GM19395 (cell line): ENCODE measurements around the gene ARMC3.
"Not testable (repeated sequence)": the region's sequence is repeated elsewhere in the genome, so short reads cannot be mapped to it uniquely, and the experiment has no call there.

ENCODE experiments used
- ATAC-seq: cut with Tn5 transposase; IDR thresholded peaks from one replicate; pipeline ENCODE4 v1.9.1; 2021; ENCODE audit warnings: mild to moderate bottlenecking, moderate library complexity; ENCODE audit not compliant: unreplicated experiment

Gene ARMC3

DNA sequence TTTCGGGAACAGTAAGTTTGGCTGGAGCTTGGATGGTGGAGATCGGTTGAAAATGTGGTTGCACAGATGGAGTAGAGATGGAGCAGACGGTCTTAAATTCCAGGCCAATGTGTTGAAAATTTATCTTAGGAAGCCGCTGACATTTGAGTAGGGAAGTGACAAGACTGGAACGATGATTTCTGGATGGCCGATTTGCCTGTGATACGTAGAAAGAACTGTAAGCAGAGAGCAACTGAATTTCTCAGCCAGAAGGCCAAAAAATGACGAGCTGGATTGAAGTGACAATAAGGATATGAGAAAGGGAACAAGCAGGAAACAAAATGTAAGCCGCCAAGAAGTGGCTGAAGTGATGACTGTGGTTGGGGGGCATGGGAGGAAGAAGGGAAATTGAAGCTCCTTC is 687 bp upstream of the ARMC3 start:
- ATAC-seq = no peak

DNA sequence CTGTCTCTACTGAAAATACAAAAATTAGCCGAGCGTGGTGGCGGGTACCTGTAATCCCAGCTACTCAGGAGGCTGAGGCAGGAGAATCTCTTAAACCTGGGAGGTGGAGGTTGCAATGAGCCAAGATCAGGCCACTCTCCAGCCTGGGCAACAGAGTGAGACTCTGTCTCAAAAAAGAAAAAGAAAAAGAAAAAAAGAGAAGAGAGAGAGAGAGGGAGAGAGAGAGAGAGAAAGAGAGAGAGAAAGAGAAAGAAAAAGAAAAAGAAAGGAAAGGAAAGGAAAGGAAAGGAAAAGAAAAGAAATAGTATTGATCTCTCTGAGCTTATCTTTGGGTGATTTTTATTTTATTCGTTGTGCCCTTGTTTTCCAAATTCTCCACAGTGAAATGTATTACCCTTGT is 1.2 kb downstream of the ARMC3 start:
- not testable (repeated sequence) for ATAC-seq

DNA sequence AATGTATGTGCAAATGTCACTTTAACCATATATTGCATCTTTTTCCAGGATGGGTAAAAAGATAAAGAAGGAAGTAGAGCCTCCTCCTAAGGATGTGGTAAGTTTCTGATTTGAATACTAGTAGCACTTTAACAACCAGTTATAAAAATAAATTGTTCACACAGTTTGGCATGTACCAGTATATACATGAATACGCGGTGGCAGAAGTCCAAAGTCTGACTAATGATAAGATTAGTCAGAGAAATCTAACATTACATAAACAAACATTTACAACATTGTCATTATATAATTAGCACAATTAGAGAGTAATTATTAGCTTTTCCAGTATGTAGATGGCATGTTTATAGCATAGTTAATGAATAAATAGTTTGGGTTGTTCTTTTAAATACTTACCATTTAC is 4.1 kb downstream of the ARMC3 start:
- peak; percentile 50 for ATAC-seq

DNA sequence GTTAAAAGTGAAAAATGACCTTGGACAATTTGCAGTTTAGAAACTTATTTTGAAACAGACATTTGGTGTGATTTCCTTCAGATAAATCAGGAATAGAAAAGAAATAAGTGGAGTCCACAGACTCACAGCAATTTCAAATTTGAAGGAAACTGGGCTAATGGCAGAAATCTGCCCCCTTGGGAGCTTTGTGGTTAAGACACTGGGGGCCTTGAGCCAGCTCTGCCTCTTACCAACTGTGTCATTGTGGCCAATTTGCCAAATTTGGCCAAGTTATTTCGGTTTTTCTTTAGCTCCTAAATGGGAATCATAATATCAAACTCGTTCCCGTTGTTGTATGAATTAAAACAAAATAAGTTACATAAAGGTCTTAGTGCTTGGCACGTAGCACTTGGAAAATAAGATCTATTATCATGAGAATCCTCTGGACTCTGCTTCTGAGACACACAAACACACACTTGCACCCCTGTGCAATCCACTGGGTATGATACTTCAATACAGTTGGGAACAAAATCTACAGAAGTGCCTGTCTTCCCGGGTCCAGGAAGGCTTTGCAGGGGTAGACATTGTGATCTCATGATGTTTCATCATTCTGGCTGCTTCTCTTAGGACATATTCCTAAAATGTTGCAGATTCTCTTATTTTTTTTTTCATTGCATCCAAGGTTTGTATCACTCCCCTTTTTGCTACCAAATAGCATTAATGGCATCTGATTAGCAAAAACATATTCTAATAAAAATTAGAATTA is 4.9 kb downstream of the ARMC3 start:
- no peak for ATAC-seq

DNA sequence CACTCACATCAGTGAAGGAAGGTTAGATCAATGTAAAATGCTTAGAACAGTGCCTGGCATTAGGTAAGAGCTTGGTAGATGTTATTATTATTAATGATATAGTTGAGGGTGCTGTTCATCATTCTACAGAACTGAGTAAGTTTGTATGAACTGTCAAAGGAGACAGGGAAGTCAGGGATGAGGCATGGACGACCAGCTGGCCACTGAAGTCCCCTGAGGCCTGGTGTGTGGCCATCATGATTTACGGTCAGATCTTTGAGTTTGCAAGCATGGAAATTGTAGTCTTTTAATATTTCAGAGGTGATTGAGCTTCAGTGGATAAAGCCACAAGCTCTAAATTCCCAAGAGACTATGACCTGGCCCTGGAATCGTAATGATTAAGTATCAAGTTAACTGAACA is 6.9 kb downstream of the ARMC3 start:
- no peak for ATAC-seq

DNA sequence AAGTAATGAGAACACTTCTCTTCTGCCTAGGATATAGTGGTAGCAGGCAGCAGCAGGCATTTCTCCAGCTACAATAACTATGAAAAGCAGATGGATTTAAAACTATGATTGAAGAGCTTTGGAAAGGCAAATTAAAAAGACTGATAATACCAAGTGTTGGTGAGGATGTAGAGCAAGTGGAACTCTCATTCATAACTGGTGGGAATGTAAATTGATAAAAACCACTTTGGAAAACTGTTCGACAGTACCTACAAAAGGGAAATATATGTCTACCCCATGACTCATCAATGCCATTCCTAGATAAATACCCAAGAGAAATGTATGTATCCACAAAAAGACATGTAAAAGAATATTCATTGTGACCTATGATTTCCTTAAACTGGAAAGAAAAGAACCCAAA is 14.6 kb downstream of the ARMC3 start:
- no peak for ATAC-seq

DNA sequence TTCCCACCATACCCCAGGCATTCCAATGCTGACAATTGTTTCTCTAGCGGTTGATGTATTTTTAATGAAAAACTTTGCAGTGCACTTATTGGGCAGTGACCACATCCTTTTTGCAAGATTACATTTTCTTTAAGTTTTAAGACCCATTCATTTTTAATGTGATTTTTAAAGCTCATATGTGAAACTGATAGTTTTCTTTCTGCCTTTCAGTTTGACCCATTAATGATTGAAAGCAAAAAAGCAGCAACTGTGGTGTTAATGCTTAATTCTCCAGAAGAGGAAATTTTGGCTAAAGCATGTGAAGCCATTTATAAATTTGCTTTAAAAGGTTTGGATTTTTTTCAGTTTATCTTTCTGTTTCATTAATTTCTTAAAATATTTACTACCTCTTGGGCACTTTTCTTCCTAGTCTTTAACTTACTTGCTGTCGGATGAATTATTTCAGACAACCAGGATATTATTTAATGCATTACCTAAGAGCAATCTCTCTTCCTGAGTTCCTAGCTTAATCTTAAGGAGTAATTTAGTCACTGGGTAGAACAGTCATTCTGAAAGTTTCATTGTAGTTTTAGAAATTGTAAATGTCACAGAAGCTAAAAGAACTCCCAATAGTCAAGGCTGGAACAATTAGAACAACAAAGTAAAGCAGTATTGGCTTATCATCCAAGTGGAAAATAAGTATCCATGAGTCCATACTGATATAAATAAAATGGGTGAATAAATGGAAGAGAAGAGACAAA is 18.3 kb downstream of the ARMC3 start:
- peak; percentile 89 for ATAC-seq

DNA sequence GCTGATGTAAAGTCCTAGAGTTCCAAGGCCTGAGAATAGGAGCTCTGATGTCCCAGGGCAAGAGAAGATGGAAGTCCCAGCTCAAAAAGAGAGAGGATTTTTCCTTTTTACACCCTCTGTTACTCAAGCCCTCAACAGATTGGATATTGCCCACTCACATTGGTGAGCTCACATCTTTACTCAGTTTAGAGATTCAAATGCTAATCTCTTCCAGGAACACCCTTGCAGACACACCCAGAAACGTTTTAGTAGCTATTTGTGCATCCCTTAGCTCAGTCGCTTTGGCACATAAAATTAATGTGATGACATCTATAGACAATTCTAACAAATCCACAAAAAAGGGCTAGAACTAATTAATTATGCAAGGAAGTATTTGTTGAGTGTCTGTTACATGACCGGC is 27.1 kb downstream of the ARMC3 start:
- no peak for ATAC-seq

DNA sequence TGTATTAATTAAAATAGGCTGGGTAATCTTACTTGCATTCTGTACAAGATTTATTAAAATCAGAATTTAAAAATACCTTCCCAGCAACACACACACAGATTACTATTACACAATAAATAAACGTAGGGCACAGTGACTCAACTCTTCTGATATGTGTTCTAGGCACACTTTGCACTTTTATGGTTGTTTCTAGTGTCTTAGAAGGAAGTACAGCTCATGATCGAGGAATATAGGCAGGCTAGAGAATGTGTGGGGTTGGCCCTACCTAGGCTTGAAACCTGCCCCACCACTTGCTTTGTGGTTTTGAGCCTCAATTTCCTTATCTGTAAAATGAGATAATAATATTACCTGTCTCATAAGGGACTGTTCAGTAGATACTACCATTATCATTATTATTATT is 30.5 kb downstream of the ARMC3 start:
- no peak for ATAC-seq

DNA sequence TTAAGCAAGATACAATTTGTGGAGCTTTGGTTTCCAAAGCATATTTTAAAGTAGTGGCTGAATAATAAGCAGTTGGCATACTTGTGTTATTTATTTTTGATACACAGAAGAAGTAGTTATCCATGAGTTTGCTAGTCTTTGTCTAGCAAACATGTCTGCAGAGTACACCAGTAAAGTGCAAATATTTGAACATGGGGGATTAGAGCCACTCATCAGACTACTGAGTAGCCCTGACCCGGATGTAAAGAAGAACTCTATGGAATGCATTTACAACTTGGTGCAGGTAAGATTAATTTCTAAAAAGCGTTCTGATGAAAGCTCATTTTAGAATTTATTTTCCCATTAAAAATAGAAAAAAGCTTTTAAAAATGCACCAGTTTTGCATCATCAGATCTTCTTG is 31.4 kb downstream of the ARMC3 start:
- ATAC-seq = no peak

DNA sequence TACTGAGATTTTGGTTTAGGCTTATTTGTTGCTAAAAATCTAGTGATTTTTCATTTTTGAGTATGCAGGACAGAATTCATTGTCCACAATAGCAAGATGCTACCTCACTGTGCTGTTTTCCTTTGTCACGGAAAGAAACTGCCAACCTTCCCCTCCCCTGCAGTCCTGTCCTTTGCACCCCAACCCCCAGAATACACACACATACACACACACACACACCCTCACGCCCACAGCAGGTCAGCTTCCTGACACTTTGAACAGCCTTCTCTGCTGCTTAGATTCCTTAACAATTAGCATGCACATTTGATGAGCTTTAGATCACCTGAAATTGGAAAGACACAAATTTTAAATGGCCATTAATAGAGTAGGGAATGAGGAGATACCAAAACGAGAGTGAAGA is 32.1 kb downstream of the ARMC3 start:
- no peak for ATAC-seq

DNA sequence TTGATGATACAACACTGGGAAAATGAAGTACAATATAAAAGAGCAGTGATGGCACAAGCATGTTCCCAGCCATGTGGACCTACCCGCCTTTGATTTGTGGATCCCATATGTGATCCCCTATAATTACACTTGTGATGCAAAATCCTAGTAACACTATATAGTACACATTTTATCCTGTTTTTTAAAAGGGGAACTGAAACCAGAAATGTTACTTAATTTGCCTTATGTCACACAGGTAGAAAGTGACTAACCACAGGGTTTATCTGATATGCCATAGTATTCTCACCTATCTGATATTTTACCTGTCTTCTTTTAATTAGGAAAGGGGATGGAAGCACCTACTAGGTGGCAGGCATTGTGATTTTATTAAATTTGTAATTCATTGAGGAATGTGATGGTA is 35.0 kb downstream of the ARMC3 start:
- peak; percentile 62 for ATAC-seq

DNA sequence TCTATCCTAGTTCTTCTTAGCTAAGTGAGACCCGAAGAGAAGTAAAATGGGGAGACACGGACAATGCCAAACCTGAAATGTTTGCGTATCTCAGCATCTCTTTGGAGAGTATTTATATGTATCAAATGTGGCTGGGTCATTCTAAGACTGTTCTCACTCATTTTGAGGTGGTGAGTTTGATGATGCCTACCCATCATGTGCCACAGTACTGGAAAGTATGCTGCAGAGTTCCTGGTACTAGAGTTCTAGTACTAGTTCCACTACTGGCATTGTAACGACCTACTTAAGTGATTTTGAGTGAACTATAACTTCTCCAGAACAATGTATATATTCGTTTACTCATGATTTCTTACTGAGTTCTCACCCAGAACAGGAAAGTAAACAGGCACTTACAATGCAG is 41.9 kb downstream of the ARMC3 start:
- ATAC-seq = no peak

DNA sequence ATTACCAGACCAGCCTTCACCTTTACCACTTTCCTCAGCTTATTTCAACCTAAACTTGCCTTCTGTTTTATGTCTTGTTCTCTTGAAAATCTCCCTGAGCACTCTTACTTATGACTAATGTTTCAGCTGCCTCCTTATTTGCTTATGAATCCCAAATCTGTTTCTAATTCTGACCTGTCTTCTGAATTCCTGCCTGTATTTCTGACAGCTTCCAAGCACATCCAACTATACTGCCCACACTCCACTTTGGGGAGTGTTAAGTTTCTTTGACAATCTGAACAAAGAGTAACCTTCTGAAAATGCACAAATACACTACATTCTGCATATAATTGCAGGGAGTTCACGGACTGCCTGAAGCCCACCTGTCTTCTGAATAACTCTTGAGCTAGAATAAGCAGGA is 48.7 kb downstream of the ARMC3 start:
- no peak for ATAC-seq

DNA sequence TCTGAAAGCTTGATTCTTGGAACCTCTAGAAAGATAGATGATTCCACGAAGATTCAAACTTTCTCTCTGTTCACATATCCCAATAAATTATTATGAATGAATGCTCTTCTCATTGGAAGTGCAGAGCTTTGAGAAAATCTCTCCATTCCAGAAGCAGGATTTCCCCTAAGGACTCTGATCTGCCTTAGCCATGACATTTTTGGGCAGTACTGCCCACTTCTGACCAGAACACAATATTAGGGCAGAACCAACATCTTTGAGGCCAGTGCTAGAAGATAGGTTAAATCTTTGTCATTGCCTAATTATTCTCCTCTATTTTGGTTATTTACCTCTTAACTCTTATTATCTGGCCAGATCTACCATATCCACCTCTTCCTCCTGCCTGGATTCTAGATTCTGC is 49.9 kb downstream of the ARMC3 start:
- no peak for ATAC-seq

DNA sequence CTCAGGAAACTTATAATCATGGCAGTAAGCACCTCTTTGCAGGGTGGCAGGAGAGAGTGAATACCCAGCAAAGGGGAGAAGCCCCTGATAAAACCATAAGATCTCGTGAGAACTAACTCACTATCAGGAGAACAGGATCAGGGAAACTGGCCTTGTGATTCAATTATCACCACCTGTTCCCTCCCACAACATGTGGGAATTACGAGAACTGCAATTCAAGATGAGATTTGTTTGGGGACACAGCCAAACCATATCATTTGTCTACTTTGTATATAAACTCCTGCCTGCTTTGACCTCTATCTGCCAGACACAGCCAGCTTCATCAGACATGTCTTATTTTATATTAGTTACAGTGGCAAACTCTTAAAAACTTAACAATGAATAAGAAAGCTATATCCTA is 50.4 kb downstream of the ARMC3 start:
- no peak for ATAC-seq

DNA sequence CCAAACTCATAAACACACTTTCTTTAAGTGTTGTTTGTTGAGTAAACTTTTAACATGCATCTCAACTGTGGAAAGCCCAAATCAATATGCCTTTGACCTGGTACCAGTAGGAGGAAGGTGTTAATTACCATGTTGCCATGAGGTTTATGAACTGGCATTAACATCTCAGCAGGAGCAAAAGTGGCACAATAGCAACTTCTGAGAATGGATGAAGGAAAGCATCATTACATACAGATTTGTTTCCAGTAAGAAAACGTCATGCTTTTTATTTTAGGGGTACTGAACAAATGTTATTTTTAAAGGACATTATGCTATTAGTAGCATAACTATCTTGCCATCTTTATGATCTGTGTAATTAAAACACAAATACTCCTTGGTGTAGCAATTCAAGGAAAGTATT is 51.1 kb downstream of the ARMC3 start:
- no peak for ATAC-seq

DNA sequence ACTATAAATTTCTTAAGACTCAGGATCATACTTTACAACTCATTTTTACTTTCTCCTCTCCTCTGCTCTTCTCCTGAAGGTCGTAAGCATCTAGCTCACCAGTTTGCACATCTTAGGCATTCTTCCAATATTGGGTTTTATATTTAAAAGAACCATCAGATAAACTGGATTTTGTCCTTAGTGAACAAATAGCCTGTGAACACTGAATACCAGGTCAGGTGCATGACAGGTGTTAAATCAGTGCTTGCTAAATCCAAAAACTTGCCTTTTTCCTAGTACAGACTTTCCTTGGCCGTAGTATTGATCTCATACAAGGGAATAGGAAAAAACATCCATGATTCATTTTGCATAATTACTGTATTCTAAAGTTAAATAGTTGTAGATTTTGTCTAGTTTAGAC is 53.0 kb downstream of the ARMC3 start:
- ATAC-seq = no peak

DNA sequence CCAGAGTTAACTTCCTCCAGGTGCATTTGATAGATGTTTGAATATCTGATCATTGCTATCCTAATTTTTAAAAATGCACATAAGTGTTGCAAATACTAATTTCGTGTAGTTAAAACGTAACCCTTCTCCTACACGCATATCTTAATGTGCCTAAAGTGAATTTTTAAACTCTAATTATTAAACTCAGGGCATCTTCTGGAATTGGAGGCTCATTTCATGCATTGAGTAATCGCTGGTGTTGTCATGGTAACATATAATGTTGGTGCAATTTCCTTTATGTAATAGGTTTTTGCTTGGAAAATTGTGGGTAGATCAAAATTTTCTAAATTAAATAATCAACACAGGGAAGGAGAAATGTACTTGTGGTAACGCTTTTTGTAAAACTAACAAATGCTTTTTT is 56.2 kb downstream of the ARMC3 start:
- no peak for ATAC-seq

DNA sequence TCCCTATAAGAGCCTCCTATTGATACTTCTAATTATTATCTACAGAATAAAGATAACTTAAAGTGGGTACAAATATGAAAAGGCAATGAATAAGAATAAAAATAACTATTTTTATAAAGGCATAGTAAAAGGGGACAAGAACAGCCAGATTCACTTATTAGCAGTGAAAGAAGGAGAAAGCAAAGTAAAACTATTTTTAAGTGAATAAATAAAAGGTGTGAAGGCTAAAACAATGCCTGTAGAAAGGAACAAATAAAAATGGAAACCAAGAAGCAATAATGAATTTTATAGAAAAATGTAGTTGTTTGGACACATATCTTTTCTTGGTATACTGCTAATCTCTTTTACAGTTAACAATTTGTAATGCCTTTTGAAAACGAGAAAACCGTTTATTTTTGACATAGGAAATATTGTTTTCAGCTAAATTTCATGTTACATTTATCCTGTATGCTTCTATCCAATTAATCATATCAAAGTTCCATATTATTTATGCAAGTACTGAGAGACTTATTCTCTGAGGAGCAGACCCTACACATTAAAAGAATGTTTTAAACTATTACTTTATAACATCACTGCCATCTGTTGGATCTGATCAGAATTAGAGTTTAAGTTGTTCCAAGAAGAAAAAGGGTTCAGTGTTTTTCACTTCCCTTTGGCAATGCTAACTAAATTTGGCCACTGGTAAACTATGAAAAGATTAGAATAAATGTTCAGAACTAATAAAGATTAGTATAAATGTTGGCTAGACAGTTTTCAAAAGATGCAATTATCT is 59.1 kb downstream of the ARMC3 start:
- no peak for ATAC-seq

DNA sequence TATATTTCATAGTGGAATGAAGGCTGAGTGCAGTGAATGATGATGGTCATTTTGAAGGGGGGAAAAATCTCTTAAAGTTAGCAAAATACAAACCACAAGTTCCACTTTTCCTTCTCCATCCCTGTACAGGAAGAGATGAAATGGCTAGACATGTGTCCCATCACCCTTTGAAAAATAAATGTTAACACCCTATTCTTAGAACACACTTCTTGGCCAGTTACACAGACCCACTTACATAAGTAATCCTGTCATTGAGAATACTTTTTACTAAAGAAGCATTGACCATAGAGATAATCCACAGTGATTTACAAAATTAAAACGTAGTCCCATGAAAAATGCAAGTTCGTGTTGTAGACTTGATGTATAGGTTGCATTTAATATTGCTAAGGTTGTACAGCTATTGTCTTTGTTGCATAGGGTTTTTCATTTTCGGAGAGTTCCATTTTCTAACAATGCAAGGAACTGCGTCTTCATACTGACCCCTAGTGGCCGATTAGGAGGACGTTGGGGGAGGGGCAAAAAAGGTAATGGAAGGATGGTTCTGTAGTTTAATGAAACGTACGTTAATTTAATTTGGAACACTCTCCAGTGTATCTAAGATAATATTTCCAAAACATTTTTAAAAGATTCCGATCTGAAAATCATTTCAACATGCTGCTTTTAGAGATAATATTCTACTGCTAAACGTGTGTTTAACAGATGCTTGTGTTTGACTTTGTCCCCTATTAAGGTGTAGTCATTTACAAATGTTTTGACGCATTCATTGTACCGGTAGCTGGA is 60.9 kb downstream of the ARMC3 start:
- no peak for ATAC-seq
